Large intestine (tissue), 3 donors: ENCODE data around the gene MYO18B. TPM values are rescaled to one million over a fixed set of nuclear protein-coding genes. Genes with fewer than 3 reads are reported as not detected.

ENCODE experiments used
- DNase-seq, 2 donors: peaks; one replicate each; pipeline versions ENCODE4 v3.0.0 to v3.0.0-alpha.2; 2013
- H3K27ac ChIP-seq: one replicate; pipeline ENCODE4 v1.5.1; 2013; ENCODE audit warnings: low read length
- H3K27me3 ChIP-seq: 2 replicates; pipeline ENCODE4 v1.6.1; 2013; ENCODE audit warnings: low read length; ENCODE audit not compliant: control insufficient read depth, insufficient read depth
- H3K36me3 ChIP-seq: 2 replicates; pipeline ENCODE4 v1.6.1; 2013; ENCODE audit warnings: low read length; ENCODE audit not compliant: control insufficient read depth, insufficient read depth
- H3K4me1 ChIP-seq: one replicate; pipeline ENCODE4 v1.6.1; 2013; ENCODE audit warnings: low read length; ENCODE audit not compliant: control insufficient read depth, insufficient read depth
- H3K4me3 ChIP-seq: one replicate; pipeline ENCODE4 v1.5.1; 2013; ENCODE audit warnings: low read length
- H3K9me3 ChIP-seq: one replicate; pipeline ENCODE4 v1.6.1; 2013; ENCODE audit warnings: mild to moderate bottlenecking, low read depth, low read length, moderate library complexity; ENCODE audit not compliant: control insufficient read depth
- WGBS: methylation state at CpG from one replicate; pipeline ENCODE4 v1.1.5; 2013; ENCODE audit warnings: low lambda C conversion rate; ENCODE audit not compliant: insufficient coverage; 5-methylcytosine and 5-hydroxymethylcytosine counted together
- polyA plus RNA-seq: library from polyadenylated mRNA; unstranded; fragments of 120-200 nt; gene quantifications from one replicate; pipeline ENCODE4 v1.2.1, GENCODE V29; 2013

MYO18B gene
- polyA plus RNA-seq, 1 donor, result 0.24 TPM

GRCh38 chr22:26033071-26033470 is 291.1 kb downstream of the MYO18B start:
- Histone ChIP-seq H3K4me1 (no peaks in the 10 kb centered on the region), H3K27ac (no peak overlapping the region), H3K4me3 (no peak overlapping the region), H3K27me3 (no peaks in the 10 kb centered on the region), H3K36me3 (no peaks in the 10 kb centered on the region), H3K9me3 (no peaks in the 10 kb centered on the region)
- DNase-seq, result no peak
- WGBS, result 87% methylated on average over 3 of the region's 7 CpGs

GRCh38 chr22:26033586-26033985 is 291.6 kb downstream of the MYO18B start:
- Histone ChIP-seq H3K9me3 (no peaks in the 10 kb centered on the region), H3K4me3 (no peak overlapping the region), H3K4me1 (no peaks in the 10 kb centered on the region), H3K36me3 (no peaks in the 10 kb centered on the region), H3K27ac (no peak overlapping the region), H3K27me3 (no peaks in the 10 kb centered on the region)
- no peak for DNase-seq

DNA sequence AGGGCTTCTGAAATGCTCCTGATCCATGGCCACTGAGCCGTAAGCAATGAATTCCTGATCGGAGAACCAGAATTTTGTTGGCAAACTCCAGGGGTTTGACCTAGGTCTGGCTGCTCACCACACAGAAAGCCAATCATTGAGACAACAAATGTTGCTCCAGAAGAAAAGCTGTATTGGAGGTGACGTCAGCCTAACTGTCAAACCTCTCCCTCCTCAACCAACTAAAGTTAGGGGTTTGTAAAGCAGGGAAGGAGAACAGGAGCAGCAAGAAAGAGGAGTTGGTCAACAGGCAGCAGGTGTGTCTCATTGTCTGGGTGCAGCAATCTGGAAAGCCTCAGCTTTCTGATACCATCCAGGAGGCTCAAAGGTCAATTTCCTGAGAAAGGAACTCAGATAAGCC is 293.5 kb downstream of the MYO18B start:
- H3K4me3 ChIP-seq, result no peak overlapping the region
- no peaks in the 10 kb centered on the region for H3K9me3 ChIP-seq
- H3K27me3 ChIP-seq, result no peaks in the 10 kb centered on the region
- no peaks in the 10 kb centered on the region for H3K36me3 ChIP-seq
- 100% methylated on average over 1 of the region's 3 CpGs for WGBS
- no peak for DNase-seq
- no peak overlapping the region for H3K27ac ChIP-seq
- H3K4me1 ChIP-seq, result no peaks in the 10 kb centered on the region

DNA sequence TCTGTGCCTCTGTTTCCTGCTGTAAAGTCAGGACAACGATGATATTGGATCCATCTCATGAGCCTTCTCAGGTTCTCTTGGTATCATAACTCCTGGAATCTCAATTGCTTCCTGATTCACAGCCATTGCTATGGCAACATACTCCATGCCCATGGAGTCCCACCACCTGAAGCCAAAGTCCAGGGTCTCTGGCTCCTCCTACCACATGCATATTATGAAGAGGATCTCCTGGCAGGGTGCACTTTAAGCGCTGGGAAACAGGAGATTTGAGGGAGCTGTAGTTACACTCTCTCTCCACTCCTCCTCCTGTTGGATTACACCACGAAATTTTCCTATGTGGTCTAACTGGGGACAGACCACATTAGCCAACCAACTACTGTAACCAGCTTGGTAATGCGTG is 296.4 kb downstream of the MYO18B start:
- H3K27me3 ChIP-seq, result no peaks in the 10 kb centered on the region
- no peaks in the 10 kb centered on the region for H3K9me3 ChIP-seq
- no peaks in the 10 kb centered on the region for H3K36me3 ChIP-seq
- H3K4me1 ChIP-seq, result no peaks in the 10 kb centered on the region
- WGBS, result no CpG with 5 or more reads among the region's 4 CpGs
- no peak overlapping the region for H3K4me3 ChIP-seq
- DNase-seq, result peak; percentile 34 to 85
- no peak overlapping the region for H3K27ac ChIP-seq

- Histone ChIP-seq H3K27ac (no peak overlapping the region), H3K4me3 (no peak overlapping the region), H3K9me3 (no peaks in the 10 kb centered on the region), H3K27me3 (no peaks in the 10 kb centered on the region), H3K4me1 (no peaks in the 10 kb centered on the region), H3K36me3 (no peaks in the 10 kb centered on the region)
- no CpG with 5 or more reads among the region's 4 CpGs for WGBS
- no peak for DNase-seq
These were observed 299.9 kb downstream of the MYO18B start for GRCh38 chr22:26041931-26042330.

GRCh38 chr22:26043031-26043430 is 301.0 kb downstream of the MYO18B start:
- Histone ChIP-seq H3K4me1 (no peaks in the 10 kb centered on the region), H3K36me3 (no peaks in the 10 kb centered on the region), H3K27ac (no peak overlapping the region), H3K9me3 (no peaks in the 10 kb centered on the region), H3K27me3 (no peaks in the 10 kb centered on the region), H3K4me3 (no peak overlapping the region)
- 100% methylated on average over 1 of the region's 2 CpGs for WGBS
- no peak for DNase-seq

DNA sequence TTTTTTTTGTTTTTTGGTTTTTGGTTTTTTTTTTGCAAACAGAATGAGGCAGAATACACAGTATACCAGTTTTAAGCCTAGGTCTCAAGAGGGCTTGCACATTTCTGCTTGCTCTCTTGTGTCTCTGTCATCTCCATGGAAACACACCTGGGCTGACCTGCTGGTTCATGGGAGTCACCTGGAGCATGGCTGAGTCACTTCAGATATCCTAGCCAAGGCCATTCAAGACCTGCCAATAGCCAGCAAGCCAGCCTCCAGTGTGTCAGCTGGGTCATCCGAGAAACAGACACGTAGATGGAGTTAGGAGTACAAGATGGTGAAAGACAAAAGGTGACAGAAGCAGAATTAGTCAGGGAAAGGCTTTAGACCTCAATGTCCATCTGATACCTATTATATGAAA is 303.1 kb downstream of the MYO18B start:
- WGBS, result 90% methylated on average over 2 of the region's 2 CpGs
- DNase-seq, result no peak
- Histone ChIP-seq H3K4me3 (no peak overlapping the region), H3K27ac (no peak overlapping the region), H3K27me3 (no peaks in the 10 kb centered on the region), H3K4me1 (no peaks in the 10 kb centered on the region), H3K9me3 (no peaks in the 10 kb centered on the region), H3K36me3 (no peaks in the 10 kb centered on the region)

- H3K4me3 ChIP-seq, result no peak overlapping the region
- no peaks in the 10 kb centered on the region for H3K36me3 ChIP-seq
- WGBS, result no CpG with 5 or more reads among the region's 3 CpGs
- H3K4me1 ChIP-seq, result no peaks in the 10 kb centered on the region
- no peak overlapping the region for H3K27ac ChIP-seq
- DNase-seq, result no peak
- no peaks in the 10 kb centered on the region for H3K27me3 ChIP-seq
- no peaks in the 10 kb centered on the region for H3K9me3 ChIP-seq
These were observed 303.9 kb downstream of the MYO18B start for GRCh38 chr22:26045860-26046259.

GRCh38 chr22:26047516-26047915 is 305.5 kb downstream of the MYO18B start:
- no peak overlapping the region for H3K4me3 ChIP-seq
- WGBS, result 100% methylated on average over 2 of the region's 2 CpGs
- DNase-seq, result no peak
- H3K4me1 ChIP-seq, result no peaks in the 10 kb centered on the region
- H3K27me3 ChIP-seq, result no peaks in the 10 kb centered on the region
- H3K27ac ChIP-seq, result no peak overlapping the region
- H3K36me3 ChIP-seq, result no peaks in the 10 kb centered on the region
- H3K9me3 ChIP-seq, result no peaks in the 10 kb centered on the region

- H3K27me3 ChIP-seq, result no peaks in the 10 kb centered on the region
- H3K27ac ChIP-seq, result no peak overlapping the region
- no peaks in the 10 kb centered on the region for H3K4me1 ChIP-seq
- DNase-seq, result no peak
- H3K4me3 ChIP-seq, result no peak overlapping the region
- no peaks in the 10 kb centered on the region for H3K9me3 ChIP-seq
- no peaks in the 10 kb centered on the region for H3K36me3 ChIP-seq
- whole genome bisulfite sequencing, result 80% methylated on average over 5 of the region's 8 CpGs
These were observed 305.9 kb downstream of the MYO18B start for GRCh38 chr22:26047920-26048319.

- no peaks in the 10 kb centered on the region for H3K9me3 ChIP-seq
- H3K4me3 ChIP-seq, result no peak overlapping the region
- H3K27me3 ChIP-seq, result no peaks in the 10 kb centered on the region
- DNase-seq, result no peak
- no peaks in the 10 kb centered on the region for H3K4me1 ChIP-seq
- no CpG with 5 or more reads among the region's 7 CpGs for WGBS
- no peaks in the 10 kb centered on the region for H3K36me3 ChIP-seq
- no peak overlapping the region for H3K27ac ChIP-seq
These were observed 308.1 kb downstream of the MYO18B start for GRCh38 chr22:26050079-26050478.
